HTR-8/SVneo (cell line): Measurements from ENCODE around the gene SLC22A5.
A peak's percentile ranks its signal among the peaks of the same experiment; 100 is the strongest.
"Not testable (repeated sequence)": the region's sequence is repeated elsewhere in the genome, so short reads cannot be mapped to it uniquely, and the experiment has no call there.

Experiments used
- DNase-seq: peaks from one replicate; pipeline ENCODE4 v3.0.0; 2011; ENCODE audit warnings: low spot score, mixed read lengths; ENCODE audit not compliant: insufficient read length
- FAIRE-seq: peaks from 2 replicates; lab custom pipeline; 2011; peaks lifted over from hg19 to GRCh38; lab: Jason Lieb, UNC

SLC22A5 gene

GRCh38 chr5:132410451-132411303 is 41.2 kb downstream of the SLC22A5 start:
- no peak for FAIRE-seq

GRCh38 chr5:132411304-132412013 is 41.9 kb downstream of the SLC22A5 start:
- DNase-seq (no peak), FAIRE-seq (no peak)

More at GRCh38 chr5:132410451-132411303, 41.2 kb downstream of the SLC22A5 start:
- DNase-seq = peak; percentile 64

GRCh38 chr5:132413567-132413966 is 44.1 kb downstream of the SLC22A5 start:
- DNase-seq = no peak
- FAIRE-seq = no peak

- DNase-seq = peak; percentile 74
- peak; percentile 31 for FAIRE-seq
These were observed 45.3 kb downstream of the SLC22A5 start for GRCh38 chr5:132414634-132415378.

GRCh38 chr5:132415516-132415915 is 46.0 kb downstream of the SLC22A5 start:
- DNase-seq, FAIRE-seq: not testable (repeated sequence)

- FAIRE-seq (no peak), DNase-seq (no peak)
These were observed 46.9 kb downstream of the SLC22A5 start for GRCh38 chr5:132416306-132417009.

- DNase-seq (no peak), FAIRE-seq (no peak)
These were observed 47.5 kb downstream of the SLC22A5 start for GRCh38 chr5:132417010-132417439.

- DNase-seq (no peak), FAIRE-seq (no peak)
These were observed 48.0 kb downstream of the SLC22A5 start for GRCh38 chr5:132417461-132417860.

- DNase-seq = no peak
These were observed 48.5 kb downstream of the SLC22A5 start for GRCh38 chr5:132417889-132418485.

GRCh38 chr5:132418881-132419280 is 49.4 kb downstream of the SLC22A5 start:
- DNase-seq = no peak
- no peak for FAIRE-seq

More at GRCh38 chr5:132417889-132418485, 48.5 kb downstream of the SLC22A5 start:
- no peak for FAIRE-seq

- no peak for FAIRE-seq
- peak; percentile 78 for DNase-seq
These were observed 50.3 kb downstream of the SLC22A5 start for GRCh38 chr5:132419502-132420468.

- no peak for FAIRE-seq
- DNase-seq = no peak
These were observed 51.3 kb downstream of the SLC22A5 start for GRCh38 chr5:132420706-132421272.

- no peak for FAIRE-seq
These were observed 52.0 kb downstream of the SLC22A5 start for GRCh38 chr5:132421462-132421861.

GRCh38 chr5:132422720-132423437 is 53.4 kb downstream of the SLC22A5 start:
- no peak for DNase-seq
- FAIRE-seq = no peak

More at GRCh38 chr5:132421462-132421861, 52.0 kb downstream of the SLC22A5 start:
- no peak for DNase-seq

GRCh38 chr5:132423438-132423898 is 54.0 kb downstream of the SLC22A5 start:
- no peak for DNase-seq
- FAIRE-seq = no peak

- FAIRE-seq (no peak), DNase-seq (no peak)
These were observed 54.8 kb downstream of the SLC22A5 start for GRCh38 chr5:132424167-132424880.
